ENCODE data around the gene FBXL17.
"Not testable (repeated sequence)": the region's sequence is repeated elsewhere in the genome, so short reads cannot be mapped to it uniquely, and the experiment has no call there.

The FBXL17 gene

GRCh38 chr5:108381954-108382783 is at the start of gene FBXL17:
TSS of gene FBXL17 (minus strand) at chr5:108382098.
- DNase-seq (ENCODE audit: low read depth): peak; percentile 85

- DNase-seq (ENCODE audit: low read depth): no peak
Measured at GRCh38 chr5:108430931-108431608, 49.2 kb upstream of the FBXL17 start.

GRCh38 chr5:108421713-108422112 is 39.8 kb upstream of the FBXL17 start:
- DNase-seq (ENCODE audit: low read depth): no peak

GRCh38 chr5:108420755-108421154 is 38.9 kb upstream of the FBXL17 start:
- no peak for DNase-seq (ENCODE audit: low read depth)

- DNase-seq (ENCODE audit: low read depth): no peak
Measured at GRCh38 chr5:108420158-108420557, 38.3 kb upstream of the FBXL17 start.

- no peak for DNase-seq (ENCODE audit: low read depth)
Measured at GRCh38 chr5:108418197-108418596, 36.3 kb upstream of the FBXL17 start.

GRCh38 chr5:108417166-108417670 is 35.3 kb upstream of the FBXL17 start:
- DNase-seq (ENCODE audit: low read depth): no peak

GRCh38 chr5:108415726-108416125 is 33.8 kb upstream of the FBXL17 start:
- no peak for DNase-seq (ENCODE audit: low read depth)

GRCh38 chr5:108409786-108410185 is 27.9 kb upstream of the FBXL17 start:
- no peak for DNase-seq (ENCODE audit: low read depth)

GRCh38 chr5:108405201-108405600 is 23.3 kb upstream of the FBXL17 start:
- not testable (repeated sequence) for DNase-seq (ENCODE audit: low read depth)

- no peak for DNase-seq (ENCODE audit: low read depth)
Measured at GRCh38 chr5:108398964-108399363, 17.1 kb upstream of the FBXL17 start.

- not testable (repeated sequence) for DNase-seq (ENCODE audit: low read depth)
Measured at GRCh38 chr5:108396837-108397236, 14.9 kb upstream of the FBXL17 start.

GRCh38 chr5:108387758-108388157 is 5.9 kb upstream of the FBXL17 start:
- DNase-seq (ENCODE audit: low read depth): no peak

- peak; percentile 80 for DNase-seq (ENCODE audit: low read depth)
Measured at GRCh38 chr5:108386345-108387061, 4.6 kb upstream of the FBXL17 start.

- no peak for DNase-seq (ENCODE audit: low read depth)
Measured at GRCh38 chr5:108384741-108385140, 2.8 kb upstream of the FBXL17 start.

GRCh38 chr5:108382784-108383330 is 959 bp upstream of the FBXL17 start:
- DNase-seq (ENCODE audit: low read depth): no peak

- DNase-seq (ENCODE audit: low read depth): no peak
Measured at GRCh38 chr5:108381350-108381953, 446 bp downstream of the FBXL17 start.

- DNase-seq (ENCODE audit: low read depth): no peak
Measured at GRCh38 chr5:108380531-108381349, 1.2 kb downstream of the FBXL17 start.

GRCh38 chr5:108379722-108380530 is 2.0 kb downstream of the FBXL17 start:
- DNase-seq (ENCODE audit: low read depth): no peak

- DNase-seq (ENCODE audit: low read depth): no peak
Measured at GRCh38 chr5:108375768-108376167, 6.1 kb downstream of the FBXL17 start.
